A549 (cell line): ENCODE measurements around the gene ART1. TPM values are rescaled to one million over a fixed set of nuclear protein-coding genes. Genes with fewer than 3 reads are reported as not detected.

ENCODE experiments used
- ATAC-seq, 2 experiments: fragments of 200-7000 bp in 1 of 2; fragments of >200 bp in 1 of 2; cut with Nextera tagmentation in 1 of 2; cut with Tn5 transposase in 1 of 2; 3 replicates each; pipeline versions ENCODE4 v1.8.0 to v1.9.1; 2018 to 2020; ENCODE audit warnings: mild to moderate bottlenecking in 1 of 2, moderate library complexity in 1 of 2
- CTCF ChIA-PET: fragments of 300-600 bp; sonication (Branson Sonifier 250); formaldehyde crosslinking; extraction: SDS; loops from one replicate; lab custom pipeline; 2021; ENCODE audit warnings: antibody characterized with exemption, inconsistent platforms; lab: Yijun Ruan, JAX
- POLR2A ChIA-PET: fragments of 350-600 bp; formaldehyde crosslinking; extraction: SDS; loops from one replicate; lab custom pipeline; 2021; ENCODE audit warnings: antibody characterized with exemption, inconsistent platforms; lab: Yijun Ruan, JAX
- DNase-seq, 2 experiments: peaks; one replicate each; pipeline versions ENCODE4 v3.0.0 to v3.0.0-alpha.2; 2011 to 2016; ENCODE audit warnings: low read depth in 1 of 2, low spot score in 1 of 2
- FAIRE-seq: peaks from 2 replicates; lab custom pipeline; 2011; peaks lifted over from hg19 to GRCh38; lab: Jason Lieb, UNC
- H3K27ac ChIP-seq, 2 experiments: fragments of >200 bp; sonication (Bioruptor Twin); formaldehyde crosslinking; 3 replicates each; pipeline ENCODE4 v1.5.1; 2016 to 2017
- H3K4me1 ChIP-seq: fragments of >200 bp; sonication (Bioruptor Twin); formaldehyde crosslinking; 3 replicates; pipeline ENCODE4 v1.6.1; 2016
- H3K4me2 ChIP-seq: fragments of >200 bp; sonication (Bioruptor Twin); formaldehyde crosslinking; 3 replicates; pipeline ENCODE4 v1.6.1; 2016
- H3K4me3 ChIP-seq: fragments of >200 bp; sonication (Bioruptor Twin); formaldehyde crosslinking; 3 replicates; pipeline ENCODE4 v1.5.1; 2016
- H3K9me3 ChIP-seq: fragments of >200 bp; sonication (Bioruptor Twin); formaldehyde crosslinking; 3 replicates; pipeline ENCODE4 v1.6.1; 2016
- BHLHE40 ChIP-seq: IDR thresholded peaks from 2 replicates; pipeline ENCODE4 v1.6.1; 2012; ENCODE audit warnings: low read depth, low read length, inconsistent platforms
- CBX8 ChIP-seq: fragments of 200-600 bp; sonication (generic); IDR thresholded peaks from 2 replicates; pipeline ENCODE4 v1.6.1; 2016
- CHD2 ChIP-seq: fragments of 150-350 bp; IDR thresholded peaks from 2 replicates; pipeline ENCODE4 v1.6.1; 2014; ENCODE audit warnings: low read length; ENCODE audit not compliant: partially characterized antibody
- CHD4 ChIP-seq: fragments of 200-600 bp; sonication (generic); IDR thresholded peaks from 2 replicates; pipeline ENCODE4 v1.6.1; 2016; ENCODE audit warnings: antibody characterized with exemption, mild to moderate bottlenecking, borderline replicate concordance
- EHF ChIP-seq: fragments of 250-450 bp; sonication (Bioruptor Pico); IDR thresholded peaks from 2 replicates; pipeline ENCODE4 v1.5.0; 2020; ENCODE audit warnings: mild to moderate bottlenecking
- EHMT2 ChIP-seq: fragments of 200-600 bp; sonication (generic); IDR thresholded peaks from 2 replicates; pipeline ENCODE4 v1.6.1; 2016; ENCODE audit warnings: antibody characterized with exemption, low read depth, mild to moderate bottlenecking, moderate library complexity
- EP300 ChIP-seq, 2 experiments: fragments of >200 bp; sonication (Bioruptor Twin); formaldehyde crosslinking; IDR thresholded peaks; 2 replicates in 1 of 2; 3 replicates in 1 of 2; pipeline ENCODE4 v1.6.1; 2016 to 2017
- FOSL2 ChIP-seq, 2 experiments: fragments of 450-650 bp in 1 of 2; fragments of >200 bp in 1 of 2; sonication (Bioruptor Twin) in 1 of 2; formaldehyde crosslinking; IDR thresholded peaks; 2 replicates each; pipeline versions ENCODE4 v1.5.0 to v1.6.1; 2016 to 2020; ENCODE audit warnings: mild to moderate bottlenecking in 1 of 2, moderate library complexity in 1 of 2
- HOXB5 ChIP-seq: fragments of 250-450 bp; sonication (Bioruptor Pico); IDR thresholded peaks from 2 replicates; pipeline ENCODE4 v1.5.0; 2020; ENCODE audit warnings: mild to moderate bottlenecking, moderate library complexity
- KDM1A ChIP-seq: fragments of 200-600 bp; sonication (generic); IDR thresholded peaks from 2 replicates; pipeline ENCODE4 v1.6.1; 2016; ENCODE audit warnings: low read depth, mild to moderate bottlenecking
- KDM5A ChIP-seq: fragments of 200-600 bp; sonication (generic); IDR thresholded peaks from 2 replicates; pipeline ENCODE4 v1.6.1; 2016; ENCODE audit warnings: antibody characterized with exemption, mild to moderate bottlenecking
- MAFK ChIP-seq: fragments of 450-650 bp; IDR thresholded peaks from 2 replicates; pipeline ENCODE4 v1.6.1; 2014; ENCODE audit not compliant: partially characterized antibody
- MYC ChIP-seq: IDR thresholded peaks from 2 replicates; pipeline ENCODE4 v1.6.1; 2012; ENCODE audit warnings: mild to moderate bottlenecking, inconsistent platforms, low read length, improper control_type of control experiment, borderline replicate concordance
- NFE2L2 ChIP-seq: fragments of 150-350 bp; conservative IDR thresholded peaks from 2 replicates; pipeline ENCODE4 v1.6.1; 2014; ENCODE audit warnings: low read length
- NR3C1 ChIP-seq: fragments of >200 bp; sonication (Bioruptor Twin); formaldehyde crosslinking; IDR thresholded peaks from 3 replicates; pipeline ENCODE4 v1.6.1; 2017
- POLR2AphosphoS2 ChIP-seq: conservative IDR thresholded peaks from 2 replicates; pipeline ENCODE4 v1.6.1; 2012; ENCODE audit warnings: low read length, improper control_type of control experiment, inconsistent platforms
- RAD21 ChIP-seq, 2 experiments: fragments of >200 bp in 1 of 2; sonication (Bioruptor Twin) in 1 of 2; formaldehyde crosslinking in 1 of 2; IDR thresholded peaks in 1 of 2; conservative IDR thresholded peaks in 1 of 2; 2 replicates in 1 of 2; 3 replicates in 1 of 2; pipeline ENCODE4 v1.6.1; 2012 to 2018; ENCODE audit warnings: inconsistent platforms in 1 of 2
- RARB ChIP-seq: fragments of 250-450 bp; sonication (Bioruptor Pico); IDR thresholded peaks from 2 replicates; pipeline ENCODE4 v1.8.0; 2021; ENCODE audit warnings: mild to moderate bottlenecking, moderate library complexity
- RCOR1 ChIP-seq: fragments of 150-350 bp; IDR thresholded peaks from 2 replicates; pipeline ENCODE4 v1.6.1; 2014; ENCODE audit warnings: antibody characterized with exemption, low read length, low read depth
- RFX5 ChIP-seq: fragments of 450-650 bp; IDR thresholded peaks from 2 replicates; pipeline ENCODE4 v1.7.1; 2014; ENCODE audit warnings: antibody characterized with exemption, mild to moderate bottlenecking, moderate library complexity
- SMC3 ChIP-seq: fragments of >200 bp; sonication (Bioruptor Twin); formaldehyde crosslinking; IDR thresholded peaks from 3 replicates; pipeline ENCODE4 v1.6.1; 2018; ENCODE audit warnings: inconsistent platforms
- SREBF2 ChIP-seq: fragments of 450-650 bp; IDR thresholded peaks from 2 replicates; pipeline ENCODE4 v1.6.1; 2014; ENCODE audit warnings: mild to moderate bottlenecking, moderate library complexity
- ZNF302 ChIP-seq: fragments of 250-450 bp; sonication (Bioruptor Pico); IDR thresholded peaks from 2 replicates; pipeline ENCODE4 v1.9.0; 2021; ENCODE audit warnings: inconsistent platforms, mild to moderate bottlenecking, moderate library complexity
- WGBS: methylation state at CpG from one replicate; pipeline ENCODE4 v1.1.6; 2017; ENCODE audit errors: missing lambda C conversion rate; 5-methylcytosine and 5-hydroxymethylcytosine counted together
- polyA plus RNA-seq, 4 experiments: library from polyadenylated mRNA; depleted of rRNA in 3 of 4; stranded (reverse); fragments of >200 nt; fragmentation: RNase III in 1 of 4; extraction: RNeasy Plus Mini Kit Qiagen cat#74134 plus additional on column Dnase treatment in 1 of 4; gene quantifications; 2 replicates in 3 of 4; 3 replicates in 1 of 4; pipeline ENCODE4 v1.2.3, GENCODE V29; 2011 to 2017
- TF ChIP-seq, protein P1 (sequence below): fragments of 250-450 bp; sonication (Bioruptor Pico); IDR thresholded peaks from 2 replicates; pipeline ENCODE4 v1.5.0; 2020; ENCODE audit warnings: low read depth, mild to moderate bottlenecking, moderate library complexity

ART1 gene
- polyA plus RNA-seq, 2 of the 4 experiments (the other 2 are of a cell fraction), result not detected

DNA sequence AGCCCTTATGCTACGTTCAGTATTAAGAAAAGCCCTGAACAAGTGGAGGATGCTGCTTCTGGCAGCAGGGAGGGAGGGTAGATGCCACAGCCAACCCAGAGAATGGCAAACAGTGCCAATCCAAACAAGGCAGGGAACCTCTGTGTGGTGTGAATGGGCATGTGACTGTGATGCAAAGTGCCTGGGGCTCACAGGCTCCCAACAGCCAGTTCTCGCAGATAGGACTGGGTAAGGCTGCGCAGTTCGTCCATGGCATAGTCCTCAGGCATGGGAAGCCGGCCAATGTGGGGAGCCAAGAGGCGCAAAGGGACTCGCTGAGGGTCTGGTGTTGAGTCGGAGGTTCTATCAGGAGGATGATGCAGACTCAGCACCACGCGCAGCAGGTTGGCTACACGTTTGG, 31.0 kb downstream of the ART1 start:
- TF ChIP-seq RFX5, result no peak
- no peak for TF ChIP-seq RARB (CRISPR knock-in tag)
- no peak for TF ChIP-seq ZNF302 (CRISPR knock-in tag)
- no peak for TF ChIP-seq NR3C1

GRCh38 chr11:3679077-3679476, 34.1 kb downstream of the ART1 start:
- FAIRE-seq (no peak), DNase-seq (no peak), ATAC-seq (no peak)
- no peak overlapping the region for H3K4me3 ChIP-seq
- H3K9me3 ChIP-seq, result no peaks in the 10 kb centered on the region
- H3K27ac ChIP-seq, result no peak overlapping the region
- no peaks in the 10 kb centered on the region for H3K4me1 ChIP-seq
- POLR2A ChIA-PET, result no interaction called here
- H3K4me2 ChIP-seq, result no peak overlapping the region
- TF ChIP-seq SMC3 (no peak), CHD4 (no peak), POLR2AphosphoS2 (no peak), RAD21 (conservative IDR thresholded peaks at IDR 0.05 in 1 of 2, IDR thresholded peaks at IDR 0.05 in 1 of 2) (no peak), KDM1A (no peak), HOXB5 (CRISPR knock-in tag) (no peak), NFE2L2 (no peak), EHMT2 (no peak), FOSL2 (IDR thresholded peaks at IDR 0.05) (no peak), FOSL2 (CRISPR knock-in tag; IDR thresholded peaks at IDR 0.05) (no peak), MYC (no peak)
- TF ChIP-seq, protein P1, sequence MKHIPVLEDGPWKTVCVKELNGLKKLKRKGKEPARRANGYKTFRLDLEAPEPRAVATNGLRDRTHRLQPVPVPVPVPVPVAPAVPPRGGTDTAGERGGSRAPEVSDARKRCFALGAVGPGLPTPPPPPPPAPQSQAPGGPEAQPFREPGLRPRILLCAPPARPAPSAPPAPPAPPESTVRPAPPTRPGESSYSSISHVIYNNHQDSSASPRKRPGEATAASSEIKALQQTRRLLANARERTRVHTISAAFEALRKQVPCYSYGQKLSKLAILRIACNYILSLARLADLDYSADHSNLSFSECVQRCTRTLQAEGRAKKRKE (CRISPR knock-in tag), result no peak
- 93% methylated on average over 3 of the region's 3 CpGs for WGBS
- CTCF ChIA-PET, result interaction anchor here (0.6 to 0.9 kb wide), 2 partner anchors 9 to 43 kb away, joined by 4 read pairs; no protein-coding TSS in a partner anchor

More for the DNA sequence above, 31.0 kb downstream of the ART1 start:
- no peak for ATAC-seq
- no peaks in the 10 kb centered on the region for H3K4me1 ChIP-seq
- 97% methylated on average over 11 of the region's 11 CpGs for WGBS
- ChIA-PET POLR2A (no interaction called here), CTCF (no interaction called here)
- DNase-seq, result no peak
- no peaks in the 10 kb centered on the region for H3K9me3 ChIP-seq
- H3K4me3 ChIP-seq, result no peak overlapping the region
- no peak overlapping the region for H3K27ac ChIP-seq
- FAIRE-seq, result no peak
- no peak overlapping the region for H3K4me2 ChIP-seq

DNA sequence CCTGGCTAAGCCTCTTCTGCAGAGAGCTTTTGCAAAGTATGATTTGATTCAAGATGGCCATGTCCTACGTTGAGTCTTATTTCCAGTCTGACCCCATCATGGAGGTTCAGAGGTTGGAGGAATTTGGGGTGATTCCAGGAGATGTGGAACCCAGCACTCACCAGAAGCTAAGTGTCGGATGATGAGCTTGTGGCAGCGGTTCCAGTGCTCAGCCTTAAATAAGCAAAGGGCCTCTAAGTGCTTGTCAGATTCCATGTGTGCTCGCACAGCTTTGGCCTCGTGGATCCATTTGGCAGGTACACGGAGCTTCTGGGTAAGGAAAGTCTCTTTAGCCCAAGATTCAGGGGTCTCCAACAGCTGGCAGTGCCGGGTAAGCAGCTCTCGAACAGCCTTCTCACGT, 38.1 kb downstream of the ART1 start:
- 96% methylated on average over 9 of the region's 9 CpGs for WGBS
- DNase-seq (no peak), ATAC-seq (no peak), FAIRE-seq (no peak)
- Histone ChIP-seq H3K4me2 (no peak overlapping the region), H3K4me1 (no peaks in the 10 kb centered on the region), H3K27ac (no peak overlapping the region), H3K9me3 (no peaks in the 10 kb centered on the region), H3K4me3 (no peak overlapping the region)
- ChIA-PET CTCF (interaction anchor here (0.6 kb wide), 1 partner anchor 101 kb away, joined by 3 read pairs; no protein-coding TSS in a partner anchor), POLR2A (no interaction called here)
- TF ChIP-seq SREBF2 (no peak), EHF (CRISPR knock-in tag) (no peak), NR3C1 (no peak), MAFK (no peak), FOSL2 (IDR thresholded peaks at IDR 0.05) (no peak), FOSL2 (CRISPR knock-in tag; IDR thresholded peaks at IDR 0.05) (no peak), RARB (CRISPR knock-in tag) (no peak)

GRCh38 chr11:3684129-3684818, 39.3 kb downstream of the ART1 start:
- H3K9me3 ChIP-seq, result no peaks in the 10 kb centered on the region
- H3K4me3 ChIP-seq, result no peak overlapping the region
- FAIRE-seq (no peak), ATAC-seq (no peak), DNase-seq (no peak)
- ChIA-PET CTCF (interaction anchor here (0.7 to 1.2 kb wide), 4 partner anchors 9 to 171 kb away, joined by 3 read pairs; partner anchors contain the start of gene STIM1), POLR2A (no interaction called here)
- no peak for TF ChIP-seq CHD2
- no peak for TF ChIP-seq EHMT2
- TF ChIP-seq EP300 (IDR thresholded peaks at IDR 0.05), result no peak
- no peak for TF ChIP-seq EHF (CRISPR knock-in tag)
- no peak for TF ChIP-seq KDM5A
- TF ChIP-seq, protein P1 (CRISPR knock-in tag), result no peak
- TF ChIP-seq RCOR1, result no peak
- no peak for TF ChIP-seq CBX8
- no peak for TF ChIP-seq BHLHE40
- H3K4me1 ChIP-seq, result no peaks in the 10 kb centered on the region
- 97% methylated on average over 12 of the region's 12 CpGs for WGBS
- H3K4me2 ChIP-seq, result no peak overlapping the region
- no peak overlapping the region for H3K27ac ChIP-seq
